GM23338 (cell line): ENCODE measurements around the gene GPR176. TPM values are rescaled to one million over a fixed set of nuclear protein-coding genes. Genes with fewer than 3 reads are reported as not detected.

ENCODE experiments used
- ATAC-seq: fragments of 200-7000 bp; cut with Tn5 transposase; 3 replicates; pipeline ENCODE4 v1.9.1; 2020
- DNase-seq: peaks from one replicate; pipeline ENCODE4 v3.0.0-alpha.2; 2015; ENCODE audit warnings: low spot score
- H2AFZ ChIP-seq: fragments of 200-600 bp; sonication (generic); 2 replicates; pipeline ENCODE4 v1.8.0; 2016; ENCODE audit warnings: antibody characterized with exemption, mild to moderate bottlenecking, moderate library complexity
- H3F3A ChIP-seq: fragments of 200-600 bp; sonication (generic); replicated peaks from 2 replicates; pipeline ENCODE4 v1.8.0; 2017; ENCODE audit warnings: antibody characterized with exemption, mixed run types, low read depth
- H3K27ac ChIP-seq: fragments of 200-600 bp; sonication (generic); 2 replicates; pipeline ENCODE4 v1.6.1; 2016; ENCODE audit warnings: low read depth
- H3K27me3 ChIP-seq: fragments of 200-600 bp; sonication (generic); 2 replicates; pipeline ENCODE4 v1.8.0; 2016; ENCODE audit warnings: mild to moderate bottlenecking, mixed run types, moderate library complexity; ENCODE audit not compliant: insufficient read depth
- H3K36me3 ChIP-seq: fragments of 200-600 bp; sonication (generic); 2 replicates; pipeline ENCODE4 v1.8.0; 2016; ENCODE audit warnings: mild to moderate bottlenecking; ENCODE audit not compliant: insufficient read depth
- H3K4me1 ChIP-seq: fragments of 200-600 bp; sonication (generic); 2 replicates; pipeline ENCODE4 v1.8.0; 2016; ENCODE audit warnings: mild to moderate bottlenecking, moderate library complexity; ENCODE audit not compliant: insufficient read depth
- H3K4me2 ChIP-seq: fragments of 200-600 bp; sonication (generic); 2 replicates; pipeline ENCODE4 v1.7.1; 2017; ENCODE audit warnings: mixed run types
- H3K4me3 ChIP-seq: fragments of 200-600 bp; sonication (generic); 2 replicates; pipeline ENCODE4 v1.6.1; 2016; ENCODE audit warnings: mixed run types
- H3K79me2 ChIP-seq: fragments of 200-600 bp; sonication (generic); replicated peaks from 2 replicates; pipeline ENCODE4 v1.8.0; 2017; ENCODE audit warnings: mild to moderate bottlenecking; ENCODE audit not compliant: insufficient read depth
- H3K9me2 ChIP-seq: fragments of 200-600 bp; sonication (generic); 2 replicates; pipeline ENCODE4 v1.8.0; 2017; ENCODE audit not compliant: insufficient read depth
- H4K20me1 ChIP-seq: fragments of 200-600 bp; sonication (generic); replicated peaks from 2 replicates; pipeline ENCODE4 v1.8.0; 2017; ENCODE audit warnings: mild to moderate bottlenecking; ENCODE audit not compliant: insufficient read depth
- H3K27ac Mint-ChIP-seq: 2 replicates; pipeline ENCODE4 v1.8.0; 2020; ENCODE audit warnings: inconsistent platforms, mild to moderate bottlenecking, moderate library complexity, mixed read lengths
- H3K27me3 Mint-ChIP-seq: 3 replicates; pipeline ENCODE4 v1.8.0; 2022; ENCODE audit warnings: low read depth, mild to moderate bottlenecking, moderate library complexity, mixed read lengths, inconsistent platforms; ENCODE audit not compliant: insufficient read depth, poor library complexity
- H3K36me3 Mint-ChIP-seq: 3 replicates; pipeline ENCODE4 v1.8.0; 2021; ENCODE audit warnings: low read depth, mild to moderate bottlenecking, inconsistent platforms, moderate library complexity, mixed read lengths
- H3K4me1 Mint-ChIP-seq: 3 replicates; pipeline ENCODE4 v1.8.0; 2020; ENCODE audit warnings: mild to moderate bottlenecking, inconsistent platforms, mixed read lengths
- H3K4me3 Mint-ChIP-seq: 3 replicates; pipeline ENCODE4 v1.8.0; 2021; ENCODE audit warnings: moderate library complexity, mild to moderate bottlenecking, inconsistent platforms, mixed read lengths
- H3K9me3 Mint-ChIP-seq: 3 replicates; pipeline ENCODE4 v1.8.0; 2020; ENCODE audit warnings: moderate library complexity, mild to moderate bottlenecking, inconsistent platforms, mixed read lengths
- EZH2phosphoT487 ChIP-seq: fragments of 200-600 bp; sonication (generic); IDR thresholded peaks from one replicate; pipeline ENCODE4 v1.8.1; 2018; ENCODE audit warnings: antibody characterized with exemption; ENCODE audit not compliant: unreplicated experiment
- NANOG ChIP-seq: IDR thresholded peaks from 2 replicates; pipeline ENCODE4 v1.6.1; 2016; ENCODE audit warnings: antibody characterized with exemption, borderline replicate concordance
- ZNF331 ChIP-seq: fragments of 250-450 bp; sonication (Bioruptor Pico); IDR thresholded peaks from 2 replicates; pipeline ENCODE4 v1.5.0; 2020; ENCODE audit warnings: low read depth, mild to moderate bottlenecking, moderate library complexity
- polyA plus RNA-seq: library from polyadenylated mRNA; unstranded; fragments of >200 nt; fragmentation: Nextera tagmentation; extraction: Ambion mirVana; gene quantifications from 2 replicates; pipeline ENCODE4 v1.2.1, GENCODE V29; 2016
- total RNA-seq: library from RNA; depleted of rRNA; stranded (reverse); fragments of >200 nt; shearing (Covaris generic); gene quantifications from 2 replicates; pipeline ENCODE4 v1.2.3, GENCODE V29; 2014
- TF ChIP-seq, protein P1 (sequence below): IDR thresholded peaks from 2 replicates; pipeline ENCODE4 v1.6.1; 2016; ENCODE audit warnings: antibody characterized with exemption
- TF ChIP-seq, protein P2 (sequence below): fragments of 250-450 bp; sonication (Bioruptor Pico); IDR thresholded peaks from 2 replicates; pipeline ENCODE4 v1.5.0; 2020; ENCODE audit warnings: mild to moderate bottlenecking, moderate library complexity
- TF ChIP-seq, protein P3 (sequence below): IDR thresholded peaks from one replicate; pipeline ENCODE4 v1.6.1; 2018; ENCODE audit warnings: antibody characterized with exemption; ENCODE audit not compliant: unreplicated experiment

The GPR176 gene
- total and polyA plus RNA-seq, 2 experiments from 2014 or later = 60.0 to 248 TPM

DNA sequence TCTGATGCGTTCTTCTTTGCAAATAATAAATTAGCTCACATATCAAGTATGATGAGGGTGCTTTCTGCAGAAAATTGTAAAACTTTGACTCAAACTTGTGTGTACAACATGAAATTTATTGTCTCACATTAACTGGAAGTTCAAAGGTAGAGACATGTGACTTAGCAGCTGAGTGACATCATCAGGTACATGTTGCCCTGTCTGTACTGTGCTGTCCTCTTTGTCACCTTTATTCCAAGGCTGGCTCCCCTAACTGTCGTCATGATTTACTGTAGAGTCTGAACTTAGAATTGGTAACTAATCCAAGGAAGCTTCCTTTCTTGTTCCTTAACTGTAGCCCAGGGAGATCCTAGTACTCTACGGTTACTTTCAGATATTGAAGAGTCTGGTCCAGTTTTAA is 125.1 kb downstream of the GPR176 start (continued):
- TF ChIP-seq ZNF331 (CRISPR knock-in tag) = no peak
- no peak for TF ChIP-seq NANOG
- no peak for TF ChIP-seq EZH2phosphoT487
- TF ChIP-seq, protein P1, sequence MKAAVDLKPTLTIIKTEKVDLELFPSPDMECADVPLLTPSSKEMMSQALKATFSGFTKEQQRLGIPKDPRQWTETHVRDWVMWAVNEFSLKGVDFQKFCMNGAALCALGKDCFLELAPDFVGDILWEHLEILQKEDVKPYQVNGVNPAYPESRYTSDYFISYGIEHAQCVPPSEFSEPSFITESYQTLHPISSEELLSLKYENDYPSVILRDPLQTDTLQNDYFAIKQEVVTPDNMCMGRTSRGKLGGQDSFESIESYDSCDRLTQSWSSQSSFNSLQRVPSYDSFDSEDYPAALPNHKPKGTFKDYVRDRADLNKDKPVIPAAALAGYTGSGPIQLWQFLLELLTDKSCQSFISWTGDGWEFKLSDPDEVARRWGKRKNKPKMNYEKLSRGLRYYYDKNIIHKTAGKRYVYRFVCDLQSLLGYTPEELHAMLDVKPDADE = no peak
- TF ChIP-seq, protein P2, sequence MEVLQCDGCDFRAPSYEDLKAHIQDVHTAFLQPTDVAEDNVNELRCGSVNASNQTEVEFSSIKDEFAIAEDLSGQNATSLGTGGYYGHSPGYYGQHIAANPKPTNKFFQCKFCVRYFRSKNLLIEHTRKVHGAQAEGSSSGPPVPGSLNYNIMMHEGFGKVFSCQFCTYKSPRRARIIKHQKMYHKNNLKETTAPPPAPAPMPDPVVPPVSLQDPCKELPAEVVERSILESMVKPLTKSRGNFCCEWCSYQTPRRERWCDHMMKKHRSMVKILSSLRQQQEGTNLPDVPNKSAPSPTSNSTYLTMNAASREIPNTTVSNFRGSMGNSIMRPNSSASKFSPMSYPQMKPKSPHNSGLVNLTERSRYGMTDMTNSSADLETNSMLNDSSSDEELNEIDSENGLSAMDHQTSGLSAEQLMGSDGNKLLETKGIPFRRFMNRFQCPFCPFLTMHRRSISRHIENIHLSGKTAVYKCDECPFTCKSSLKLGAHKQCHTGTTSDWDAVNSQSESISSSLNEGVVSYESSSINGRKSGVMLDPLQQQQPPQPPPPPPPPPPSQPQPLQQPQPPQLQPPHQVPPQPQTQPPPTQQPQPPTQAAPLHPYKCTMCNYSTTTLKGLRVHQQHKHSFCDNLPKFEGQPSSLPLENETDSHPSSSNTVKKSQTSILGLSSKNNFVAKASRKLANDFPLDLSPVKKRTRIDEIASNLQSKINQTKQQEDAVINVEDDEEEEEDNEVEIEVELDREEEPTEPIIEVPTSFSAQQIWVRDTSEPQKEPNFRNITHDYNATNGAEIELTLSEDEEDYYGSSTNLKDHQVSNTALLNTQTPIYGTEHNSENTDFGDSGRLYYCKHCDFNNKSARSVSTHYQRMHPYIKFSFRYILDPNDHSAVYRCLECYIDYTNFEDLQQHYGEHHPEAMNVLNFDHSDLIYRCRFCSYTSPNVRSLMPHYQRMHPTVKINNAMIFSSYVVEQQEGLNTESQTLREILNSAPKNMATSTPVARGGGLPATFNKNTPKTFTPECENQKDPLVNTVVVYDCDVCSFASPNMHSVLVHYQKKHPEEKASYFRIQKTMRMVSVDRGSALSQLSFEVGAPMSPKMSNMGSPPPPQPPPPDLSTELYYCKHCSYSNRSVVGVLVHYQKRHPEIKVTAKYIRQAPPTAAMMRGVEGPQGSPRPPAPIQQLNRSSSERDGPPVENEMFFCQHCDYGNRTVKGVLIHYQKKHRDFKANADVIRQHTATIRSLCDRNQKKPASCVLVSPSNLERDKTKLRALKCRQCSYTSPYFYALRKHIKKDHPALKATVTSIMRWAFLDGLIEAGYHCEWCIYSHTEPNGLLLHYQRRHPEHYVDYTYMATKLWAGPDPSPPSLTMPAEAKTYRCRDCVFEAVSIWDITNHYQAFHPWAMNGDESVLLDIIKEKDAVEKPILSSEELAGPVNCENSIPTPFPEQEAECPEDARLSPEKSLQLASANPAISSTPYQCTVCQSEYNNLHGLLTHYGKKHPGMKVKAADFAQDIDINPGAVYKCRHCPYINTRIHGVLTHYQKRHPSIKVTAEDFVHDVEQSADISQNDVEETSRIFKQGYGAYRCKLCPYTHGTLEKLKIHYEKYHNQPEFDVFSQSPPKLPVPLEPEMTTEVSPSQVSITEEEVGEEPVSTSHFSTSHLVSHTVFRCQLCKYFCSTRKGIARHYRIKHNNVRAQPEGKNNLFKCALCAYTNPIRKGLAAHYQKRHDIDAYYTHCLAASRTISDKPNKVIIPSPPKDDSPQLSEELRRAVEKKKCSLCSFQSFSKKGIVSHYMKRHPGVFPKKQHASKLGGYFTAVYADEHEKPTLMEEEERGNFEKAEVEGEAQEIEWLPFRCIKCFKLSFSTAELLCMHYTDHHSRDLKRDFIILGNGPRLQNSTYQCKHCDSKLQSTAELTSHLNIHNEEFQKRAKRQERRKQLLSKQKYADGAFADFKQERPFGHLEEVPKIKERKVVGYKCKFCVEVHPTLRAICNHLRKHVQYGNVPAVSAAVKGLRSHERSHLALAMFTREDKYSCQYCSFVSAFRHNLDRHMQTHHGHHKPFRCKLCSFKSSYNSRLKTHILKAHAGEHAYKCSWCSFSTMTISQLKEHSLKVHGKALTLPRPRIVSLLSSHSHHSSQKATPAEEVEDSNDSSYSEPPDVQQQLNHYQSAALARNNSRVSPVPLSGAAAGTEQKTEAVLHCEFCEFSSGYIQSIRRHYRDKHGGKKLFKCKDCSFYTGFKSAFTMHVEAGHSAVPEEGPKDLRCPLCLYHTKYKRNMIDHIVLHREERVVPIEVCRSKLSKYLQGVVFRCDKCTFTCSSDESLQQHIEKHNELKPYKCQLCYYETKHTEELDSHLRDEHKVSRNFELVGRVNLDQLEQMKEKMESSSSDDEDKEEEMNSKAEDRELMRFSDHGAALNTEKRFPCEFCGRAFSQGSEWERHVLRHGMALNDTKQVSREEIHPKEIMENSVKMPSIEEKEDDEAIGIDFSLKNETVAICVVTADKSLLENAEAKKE (CRISPR knock-in tag) = no peak

GRCh38 chr15:39793923-39794322 is 126.1 kb downstream of the GPR176 start:
- ATAC-seq = no peak
- Mint-ChIP-seq H3K4me3 (no peak overlapping the region), H3K27ac (no peak overlapping the region; the same call in 1 of the 2 replicates)
- TF ChIP-seq, protein P3, sequence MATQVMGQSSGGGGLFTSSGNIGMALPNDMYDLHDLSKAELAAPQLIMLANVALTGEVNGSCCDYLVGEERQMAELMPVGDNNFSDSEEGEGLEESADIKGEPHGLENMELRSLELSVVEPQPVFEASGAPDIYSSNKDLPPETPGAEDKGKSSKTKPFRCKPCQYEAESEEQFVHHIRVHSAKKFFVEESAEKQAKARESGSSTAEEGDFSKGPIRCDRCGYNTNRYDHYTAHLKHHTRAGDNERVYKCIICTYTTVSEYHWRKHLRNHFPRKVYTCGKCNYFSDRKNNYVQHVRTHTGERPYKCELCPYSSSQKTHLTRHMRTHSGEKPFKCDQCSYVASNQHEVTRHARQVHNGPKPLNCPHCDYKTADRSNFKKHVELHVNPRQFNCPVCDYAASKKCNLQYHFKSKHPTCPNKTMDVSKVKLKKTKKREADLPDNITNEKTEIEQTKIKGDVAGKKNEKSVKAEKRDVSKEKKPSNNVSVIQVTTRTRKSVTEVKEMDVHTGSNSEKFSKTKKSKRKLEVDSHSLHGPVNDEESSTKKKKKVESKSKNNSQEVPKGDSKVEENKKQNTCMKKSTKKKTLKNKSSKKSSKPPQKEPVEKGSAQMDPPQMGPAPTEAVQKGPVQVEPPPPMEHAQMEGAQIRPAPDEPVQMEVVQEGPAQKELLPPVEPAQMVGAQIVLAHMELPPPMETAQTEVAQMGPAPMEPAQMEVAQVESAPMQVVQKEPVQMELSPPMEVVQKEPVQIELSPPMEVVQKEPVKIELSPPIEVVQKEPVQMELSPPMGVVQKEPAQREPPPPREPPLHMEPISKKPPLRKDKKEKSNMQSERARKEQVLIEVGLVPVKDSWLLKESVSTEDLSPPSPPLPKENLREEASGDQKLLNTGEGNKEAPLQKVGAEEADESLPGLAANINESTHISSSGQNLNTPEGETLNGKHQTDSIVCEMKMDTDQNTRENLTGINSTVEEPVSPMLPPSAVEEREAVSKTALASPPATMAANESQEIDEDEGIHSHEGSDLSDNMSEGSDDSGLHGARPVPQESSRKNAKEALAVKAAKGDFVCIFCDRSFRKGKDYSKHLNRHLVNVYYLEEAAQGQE = no peak
- TF ChIP-seq EZH2phosphoT487 = no peak
- TF ChIP-seq, protein P1 = no peak
- no peak for TF ChIP-seq ZNF331 (CRISPR knock-in tag)

More at GRCh38 chr15:39793923-39794322, 126.1 kb downstream of the GPR176 start:
- Histone ChIP-seq H3K79me2 (no peaks in the 10 kb centered on the region), H3K27ac (no peak overlapping the region), H3K27me3 (no peaks in the 10 kb centered on the region), H3K9me2 (peaks cover 6% of the 10 kb centered on the region; the same call in 1 of the 2 replicates), H3K36me3 (0 out of 2 replicates have a peak, but pooled peaks cover 4% of the 10 kb centered on the region), H3K4me2 (no peak overlapping the region), H3K4me1 (peaks cover 22% of the 10 kb centered on the region), H3F3A (0 out of 2 replicates have a peak, but pooled peaks cover 9% of the 10 kb centered on the region), H3K4me3 (no peak overlapping the region), H2AFZ (no peak overlapping the region), H4K20me1 (peaks cover 5% of the 10 kb centered on the region; the same call in 1 of the 2 replicates)
- no peak for DNase-seq
- H3K9me3 Mint-ChIP-seq = no peaks in the 10 kb centered on the region
- peaks cover 60% of the 10 kb centered on the region for H3K4me1 Mint-ChIP-seq
- H3K27me3 Mint-ChIP-seq = peaks cover 11% of the 10 kb centered on the region
- peaks cover 12% of the 10 kb centered on the region for H3K36me3 Mint-ChIP-seq
